Ovary (tissue), 9 donors: ENCODE results near the gene SLX4IP. TPM values are rescaled to one million over a fixed set of nuclear protein-coding genes. Genes with fewer than 3 reads are reported as not detected.

Experiments
- DNase-seq, 5 donors: peaks; one replicate each; pipeline ENCODE4 v3.0.0-alpha.2; 2019 to 2020
- H3K27ac ChIP-seq, 2 donors: fragments of 200-600 bp; one replicate each; pipeline versions ENCODE4 v1.5.1 to v1.8.0; 2019 to 2022
- H3K27me3 ChIP-seq: fragments of 200-600 bp; one replicate; pipeline ENCODE4 v1.8.0; 2022
- H3K36me3 ChIP-seq: fragments of 200-600 bp; sonication (generic); one replicate; pipeline ENCODE4 v1.5.1; 2019
- H3K4me1 ChIP-seq: one replicate; pipeline ENCODE4 v1.8.1; 2013; ENCODE audit warnings: mild to moderate bottlenecking, moderate library complexity; ENCODE audit not compliant: insufficient read depth
- H3K4me3 ChIP-seq: fragments of 200-600 bp; sonication (generic); one replicate; pipeline ENCODE4 v1.5.1; 2017
- H3K9me3 ChIP-seq, 2 donors: fragments of 200-600 bp in 1 of 2; sonication (generic) in 1 of 2; one replicate each; pipeline versions ENCODE4 v1.5.1 to v1.8.1; 2013 to 2019; ENCODE audit warnings: mild to moderate bottlenecking in 1 of 2, moderate library complexity in 1 of 2
- EP300 ChIP-seq: sonication (generic); formaldehyde crosslinking; IDR thresholded peaks from one replicate; pipeline ENCODE4 v1.6.1; 2017; ENCODE audit warnings: antibody characterized with exemption
- POLR2A ChIP-seq: fragments of 450-650 bp; IDR thresholded peaks from one replicate; pipeline ENCODE4 v1.6.1; 2017; ENCODE audit warnings: antibody characterized with exemption, mild to moderate bottlenecking, moderate library complexity
- WGBS, 3 donors: extraction: QIAGEN DNeasy Blood & Tissue Kit in 1 of 3; methylation state at CpG; one replicate each; pipeline versions ENCODE4 v1.1.5 to v1.1.7; 2013 to 2017; 5-methylcytosine and 5-hydroxymethylcytosine counted together
- intact Hi-C, 4 donors: fragments of 100-400 bp; cut with DNase I; formaldehyde crosslinking; loops; one replicate each; pipeline versions ENCODE4 v1.11.0 to v1.15.1; 2022 to 2023
- polyA plus RNA-seq, 2 donors: library from polyadenylated mRNA; stranded (reverse); fragments of 200-250 nt in 1 of 2; fragments of 350-450 nt in 1 of 2; fragmentation: Illumina TruSeq in 1 of 2; extraction: RNeasy Lipid Tissue Mini Kit (QIAGEN cat#74804) in 1 of 2; gene quantifications; one replicate each; pipeline ENCODE4 v1.2.3, GENCODE V29; 2013 to 2014
- total RNA-seq, 7 donors: library from RNA; depleted of rRNA in 2 of 7; stranded (reverse); fragments of >200 nt in 2 of 7; fragmentation: NEBNext Ultra II Directional in 3 of 7; extraction: Animal tissue kit (Norgen Biotek cat#: 25700) in 3 of 7; gene quantifications; one replicate each; pipeline versions ENCODE4 v1.1.0 to v1.2.4, GENCODE V29; 2016 to 2023
- TF ChIP-seq, protein P1 (sequence below), 3 donors: fragments of 450-650 bp in 2 of 3; fragments of 200-600 bp in 1 of 3; IDR thresholded peaks; one replicate each; pipeline versions ENCODE4 v1.5.1 to v1.8.0; 2016 to 2022; ENCODE audit warnings: antibody characterized with exemption in 3 of 3, mild to moderate bottlenecking in 1 of 3
- donor health status: DM: no; HTN: no; CAD: no; lungs with moderate emphysema.
- donor health status: DM: no; HTN: no; CAD: no.
- donor health status: Bipolar disorder and iron deficiency.
- donor health status: DM: yes; HTN: yes; CAD: no.
- donor health status: DM: no; HTN: no; CAD: no.
- donor health status: DM: yes; HTN: yes; CAD: no.

Gene SLX4IP
- total and polyA plus RNA-seq, 9 donors: 0.98 to 5.1 (median 2.8) TPM

GRCh38 chr20:10490706-10491105, 55.6 kb downstream of the SLX4IP start:
- intact Hi-C loops: no loop called here
- Histone ChIP-seq H3K27me3 (no peaks in the 10 kb centered on the region), H3K4me1 (no peaks in the 10 kb centered on the region), H3K4me3 (no peak overlapping the region), H3K9me3 (no peaks in the 10 kb centered on the region), H3K36me3 (no peaks in the 10 kb centered on the region), H3K27ac (no peak overlapping the region)
- no peak for DNase-seq
- 68 to 80% (median 75%) methylated on average over 1 of the region's 1 CpG for WGBS, 3 donors
- TF ChIP-seq EP300: no peak
- TF ChIP-seq POLR2A: no peak
- TF ChIP-seq, protein P1, sequence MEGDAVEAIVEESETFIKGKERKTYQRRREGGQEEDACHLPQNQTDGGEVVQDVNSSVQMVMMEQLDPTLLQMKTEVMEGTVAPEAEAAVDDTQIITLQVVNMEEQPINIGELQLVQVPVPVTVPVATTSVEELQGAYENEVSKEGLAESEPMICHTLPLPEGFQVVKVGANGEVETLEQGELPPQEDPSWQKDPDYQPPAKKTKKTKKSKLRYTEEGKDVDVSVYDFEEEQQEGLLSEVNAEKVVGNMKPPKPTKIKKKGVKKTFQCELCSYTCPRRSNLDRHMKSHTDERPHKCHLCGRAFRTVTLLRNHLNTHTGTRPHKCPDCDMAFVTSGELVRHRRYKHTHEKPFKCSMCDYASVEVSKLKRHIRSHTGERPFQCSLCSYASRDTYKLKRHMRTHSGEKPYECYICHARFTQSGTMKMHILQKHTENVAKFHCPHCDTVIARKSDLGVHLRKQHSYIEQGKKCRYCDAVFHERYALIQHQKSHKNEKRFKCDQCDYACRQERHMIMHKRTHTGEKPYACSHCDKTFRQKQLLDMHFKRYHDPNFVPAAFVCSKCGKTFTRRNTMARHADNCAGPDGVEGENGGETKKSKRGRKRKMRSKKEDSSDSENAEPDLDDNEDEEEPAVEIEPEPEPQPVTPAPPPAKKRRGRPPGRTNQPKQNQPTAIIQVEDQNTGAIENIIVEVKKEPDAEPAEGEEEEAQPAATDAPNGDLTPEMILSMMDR (IDR thresholded peaks at IDR 0.05): no peak

- no peaks in the 10 kb centered on the region for H3K36me3 ChIP-seq
- TF ChIP-seq, protein P1 (IDR thresholded peaks at IDR 0.05): no peak
- TF ChIP-seq POLR2A (no peak), EP300 (no peak)
- H3K4me3 ChIP-seq: no peak overlapping the region
- no peak overlapping the region for H3K27ac ChIP-seq
- no peaks in the 10 kb centered on the region for H3K4me1 ChIP-seq
- H3K27me3 ChIP-seq: no peaks in the 10 kb centered on the region
- intact Hi-C loops: no loop called here
- 80 to 82% (median 82%) methylated on average over 2 of the region's 2 CpGs for WGBS, 3 donors
- no peaks in the 10 kb centered on the region for H3K9me3 ChIP-seq
- DNase-seq: no peak
These were observed 57.0 kb downstream of the SLX4IP start for GRCh38 chr20:10492065-10492464.

GRCh38 chr20:10492844-10493243, 57.7 kb downstream of the SLX4IP start:
- H3K4me3 ChIP-seq: no peak overlapping the region
- TF ChIP-seq, protein P1 (IDR thresholded peaks at IDR 0.05): no peak
- TF ChIP-seq EP300: no peak
- TF ChIP-seq POLR2A: no peak
- intact Hi-C loops: no loop called here
- DNase-seq: no peak
- no peaks in the 10 kb centered on the region for H3K36me3 ChIP-seq
- no peaks in the 10 kb centered on the region for H3K9me3 ChIP-seq
- H3K4me1 ChIP-seq: no peaks in the 10 kb centered on the region
- 97% methylated on average over 2 of the region's 2 CpGs for WGBS, 3 donors
- H3K27me3 ChIP-seq: no peaks in the 10 kb centered on the region
- no peak overlapping the region for H3K27ac ChIP-seq

DNA sequence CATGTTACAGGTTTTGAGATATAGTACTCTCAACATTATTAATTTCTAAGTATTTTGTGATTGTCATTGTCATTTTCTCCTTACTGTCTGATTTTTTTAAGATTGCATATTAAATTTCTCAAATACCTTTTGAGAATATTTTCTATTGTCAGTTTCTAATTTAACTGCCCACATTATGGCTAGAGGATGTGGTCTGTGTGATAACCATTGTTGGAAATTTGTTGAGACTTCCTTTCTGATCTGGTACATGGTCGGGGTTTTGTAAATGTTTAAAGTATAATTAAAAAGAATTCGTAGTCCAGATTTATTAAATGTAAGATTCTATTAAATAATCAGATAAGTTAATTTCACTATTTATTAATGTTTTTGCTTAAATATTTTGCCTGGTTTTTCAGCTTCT, 60.1 kb downstream of the SLX4IP start:
- no peak overlapping the region for H3K27ac ChIP-seq
- intact Hi-C loops: no loop called here
- 84 to 88% (median 85%) methylated on average over 2 of the region's 2 CpGs for WGBS, 3 donors

More for the DNA sequence above, 60.1 kb downstream of the SLX4IP start:
- TF ChIP-seq POLR2A (no peak), EP300 (no peak)
- TF ChIP-seq, protein P1 (IDR thresholded peaks at IDR 0.05): no peak
- Histone ChIP-seq H3K4me1 (no peaks in the 10 kb centered on the region), H3K36me3 (no peaks in the 10 kb centered on the region), H3K4me3 (no peak overlapping the region), H3K9me3 (no peaks in the 10 kb centered on the region), H3K27me3 (no peaks in the 10 kb centered on the region)
- no peak for DNase-seq
